ENCODE data around the gene UNC119B.

The UNC119B gene

GRCh38 chr12:120739031-120739762 is 28.9 kb downstream of the UNC119B start:
- DNase-seq (ENCODE audit: low read depth, low spot score): no peak

DNA sequence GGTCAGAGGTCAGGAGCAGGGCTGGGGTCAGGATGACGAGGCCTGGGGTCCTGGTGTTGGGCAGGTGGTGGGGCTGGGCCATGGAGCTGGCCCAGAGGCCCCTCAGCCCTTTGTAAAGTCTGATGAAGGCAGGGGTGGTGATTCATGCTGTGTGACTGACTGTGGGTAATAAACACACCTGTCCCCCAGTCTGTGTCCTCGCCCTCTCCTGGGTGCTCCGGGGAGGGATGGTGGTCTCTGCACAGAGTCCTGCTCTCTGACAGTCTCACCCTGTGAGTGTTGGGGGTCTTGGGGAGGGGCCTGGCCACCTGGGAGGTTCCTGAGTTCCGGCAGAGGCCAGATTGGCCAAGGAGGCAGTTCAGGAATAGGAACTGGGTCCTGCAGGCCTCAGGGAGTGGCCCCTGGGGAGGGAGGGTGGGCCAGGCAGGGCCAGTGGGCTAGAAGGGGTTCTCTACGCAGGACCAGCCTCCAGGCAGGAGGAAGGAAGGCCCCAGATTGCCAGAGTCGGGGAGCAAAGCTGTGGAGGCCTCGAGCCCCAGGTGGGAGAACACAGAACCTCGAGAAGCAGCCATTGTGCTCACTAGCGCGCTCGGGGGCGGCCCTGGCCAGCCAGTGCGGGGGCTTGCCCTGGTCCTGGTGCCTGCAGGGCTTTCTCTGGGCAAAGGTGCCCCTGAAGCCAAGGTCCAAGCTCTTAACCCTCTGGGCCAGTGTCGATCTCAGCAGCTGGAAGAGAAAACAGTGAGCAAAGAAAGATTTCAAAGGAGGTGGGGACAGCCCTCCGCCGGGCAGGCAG is 29.8 kb downstream of the UNC119B start:
- no peak for DNase-seq (ENCODE audit: low read depth, low spot score)

- no peak for DNase-seq (ENCODE audit: low read depth, low spot score)
These were observed 30.6 kb downstream of the UNC119B start for GRCh38 chr12:120740871-120741270.

GRCh38 chr12:120741476-120742421 is 31.5 kb downstream of the UNC119B start:
- no peak for DNase-seq (ENCODE audit: low read depth, low spot score)

DNA sequence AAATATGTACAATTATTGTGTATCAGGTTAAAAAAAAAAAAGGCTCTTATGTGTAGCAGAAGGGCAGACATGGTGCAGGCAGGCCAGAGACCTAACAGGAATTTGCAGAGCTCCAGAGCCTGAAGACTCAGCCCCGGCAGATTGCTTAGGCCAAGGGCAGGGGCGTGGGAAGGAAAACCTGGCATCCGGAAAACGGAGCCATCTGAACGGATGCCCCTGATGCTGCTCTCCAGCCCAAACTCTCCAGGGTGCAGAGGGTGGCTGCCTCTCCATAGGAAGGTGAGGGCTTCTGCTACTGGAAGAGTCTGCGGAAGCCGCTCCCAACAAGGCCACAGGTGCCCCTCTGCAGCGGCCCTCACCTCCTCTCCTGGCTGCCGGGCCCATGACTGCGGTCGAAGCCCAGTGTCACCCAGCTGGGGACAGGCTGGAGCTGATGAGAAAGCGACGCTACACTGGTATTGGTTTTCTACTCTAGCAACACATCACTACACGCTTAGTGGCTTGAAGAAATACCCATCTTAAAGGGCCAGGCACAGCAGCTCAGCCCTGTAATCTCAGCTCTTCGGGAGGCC is 34.8 kb downstream of the UNC119B start:
- DNase-seq (ENCODE audit: low read depth, low spot score): no peak

DNA sequence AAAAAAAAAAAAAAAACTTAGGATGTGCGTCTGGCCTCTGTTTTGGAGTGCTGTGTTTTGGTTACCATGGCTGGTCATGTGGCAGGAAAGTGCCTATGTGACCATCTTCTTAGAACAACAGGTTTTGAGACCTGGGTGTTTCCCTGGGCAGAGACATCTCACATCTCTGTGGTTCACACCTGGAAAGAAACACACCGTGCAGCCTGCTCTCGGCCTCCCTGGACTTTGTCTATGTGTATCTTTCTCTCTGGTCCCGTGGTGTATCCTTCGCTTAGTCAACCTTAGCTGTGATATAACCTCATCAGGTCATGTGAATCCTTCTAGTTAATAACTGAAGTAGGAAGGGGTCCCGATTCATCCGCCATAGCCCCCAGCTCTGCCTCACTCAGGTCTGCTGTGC is 38.0 kb downstream of the UNC119B start:
- no peak for DNase-seq (ENCODE audit: low read depth, low spot score)

DNA sequence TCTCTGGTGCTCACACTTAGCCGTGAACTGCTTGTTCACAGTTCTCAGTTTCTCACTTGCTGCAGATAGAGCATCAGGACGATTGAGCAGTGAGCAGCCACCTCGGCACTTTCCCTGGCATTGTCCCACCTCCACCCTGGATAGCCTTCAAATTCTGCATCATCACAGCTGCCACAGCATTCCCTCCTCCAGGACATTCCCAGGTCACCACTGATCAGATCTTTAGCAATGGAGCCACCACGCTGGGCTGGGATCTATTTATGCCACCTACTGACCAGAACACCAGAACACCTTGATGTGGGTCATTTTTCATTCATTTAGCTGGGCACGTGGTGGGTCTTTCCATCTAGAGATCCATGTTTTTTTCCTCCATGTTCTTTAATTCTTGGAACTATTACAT is 39.0 kb downstream of the UNC119B start:
- DNase-seq (ENCODE audit: low read depth, low spot score): no peak

DNA sequence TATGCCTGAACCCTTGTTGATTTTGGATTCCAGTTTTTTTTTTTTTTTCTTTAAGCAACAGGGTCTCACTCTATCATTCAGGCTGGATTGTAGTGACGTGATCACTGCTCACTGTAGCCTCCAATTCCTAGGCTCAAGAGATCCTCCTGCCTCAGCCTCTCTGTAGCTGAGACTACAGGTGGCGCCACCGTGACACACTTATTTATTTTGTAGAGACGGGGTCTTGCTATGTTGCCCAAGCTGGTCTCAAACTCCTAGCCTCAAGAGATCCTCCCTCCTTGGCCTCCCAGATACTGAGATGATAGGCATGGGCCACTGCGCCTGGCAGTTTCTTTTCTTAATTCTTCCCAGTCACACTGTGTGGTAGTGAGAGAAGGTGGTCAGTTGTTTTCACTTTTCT is 40.5 kb downstream of the UNC119B start:
- no peak for DNase-seq (ENCODE audit: low read depth, low spot score)

DNA sequence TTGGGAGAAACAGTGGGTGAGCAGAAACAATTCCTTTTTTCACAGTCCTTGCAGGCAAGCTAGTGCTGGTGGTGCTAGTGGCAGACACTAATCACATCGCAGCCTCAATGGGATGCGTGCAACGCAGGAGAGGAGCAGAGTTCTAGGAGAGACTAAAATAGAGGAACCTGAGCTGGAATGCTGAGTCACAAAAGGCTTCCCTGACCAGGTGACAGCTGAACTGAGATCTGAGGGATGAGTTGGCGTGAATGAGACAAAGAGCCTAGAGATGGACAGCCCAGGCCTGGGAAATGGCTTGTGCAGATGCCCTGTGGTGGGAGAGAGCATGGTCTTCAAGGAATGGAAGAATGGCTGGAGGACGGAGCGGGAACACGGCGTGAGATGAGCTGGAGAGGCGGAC is 41.1 kb downstream of the UNC119B start:
- DNase-seq (ENCODE audit: low read depth, low spot score): no peak

- no peak for DNase-seq (ENCODE audit: low read depth, low spot score)
These were observed 44.5 kb downstream of the UNC119B start for GRCh38 chr12:120754792-120755191.

- no peak for DNase-seq (ENCODE audit: low read depth, low spot score)
These were observed 45.0 kb downstream of the UNC119B start for GRCh38 chr12:120755269-120755668.

DNA sequence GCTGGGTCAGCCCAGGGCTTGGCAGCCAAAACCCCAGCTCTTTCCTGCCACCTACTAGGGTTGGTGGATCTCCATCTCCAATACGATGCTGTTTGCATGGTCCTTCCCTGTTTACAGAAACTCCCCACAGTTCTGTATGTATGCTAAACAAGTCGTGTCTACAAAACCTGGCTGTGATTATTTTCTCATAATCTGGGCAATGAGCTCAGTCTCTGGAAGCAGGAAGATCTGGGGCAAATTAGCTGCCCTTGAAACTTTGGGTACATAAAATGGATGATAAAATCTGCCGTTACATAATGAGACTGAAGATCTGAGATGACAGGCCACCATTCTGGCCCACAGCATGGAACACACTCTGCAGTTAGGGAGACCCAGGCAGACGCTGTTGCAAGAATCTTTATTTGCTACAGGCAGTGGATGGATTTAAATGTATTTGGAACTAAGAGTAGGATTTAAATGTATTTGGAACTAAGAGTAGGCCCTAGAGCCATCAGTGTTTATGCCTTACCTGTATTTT is 47.0 kb downstream of the UNC119B start:
- no peak for DNase-seq (ENCODE audit: low read depth, low spot score)

DNA sequence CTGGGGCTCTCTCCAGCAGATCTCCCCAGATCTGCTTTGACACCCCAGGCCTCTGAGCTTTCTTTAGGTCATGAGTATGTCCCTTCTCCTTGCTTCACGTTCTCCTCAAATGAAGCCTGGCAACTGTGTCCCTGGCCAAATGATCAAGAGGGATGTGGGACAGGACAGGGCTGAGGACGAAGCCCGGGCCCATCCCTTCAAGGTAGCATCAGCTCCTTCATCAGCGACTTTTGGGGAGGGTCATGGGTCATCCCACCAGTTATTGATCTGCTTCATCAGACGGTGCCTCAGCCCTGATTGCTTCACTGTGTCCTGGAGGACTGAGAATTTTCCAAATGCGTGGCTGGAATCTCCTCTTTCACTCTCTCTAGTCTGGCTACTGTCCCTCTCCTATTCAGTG is 47.7 kb downstream of the UNC119B start:
- no peak for DNase-seq (ENCODE audit: low read depth, low spot score)

DNA sequence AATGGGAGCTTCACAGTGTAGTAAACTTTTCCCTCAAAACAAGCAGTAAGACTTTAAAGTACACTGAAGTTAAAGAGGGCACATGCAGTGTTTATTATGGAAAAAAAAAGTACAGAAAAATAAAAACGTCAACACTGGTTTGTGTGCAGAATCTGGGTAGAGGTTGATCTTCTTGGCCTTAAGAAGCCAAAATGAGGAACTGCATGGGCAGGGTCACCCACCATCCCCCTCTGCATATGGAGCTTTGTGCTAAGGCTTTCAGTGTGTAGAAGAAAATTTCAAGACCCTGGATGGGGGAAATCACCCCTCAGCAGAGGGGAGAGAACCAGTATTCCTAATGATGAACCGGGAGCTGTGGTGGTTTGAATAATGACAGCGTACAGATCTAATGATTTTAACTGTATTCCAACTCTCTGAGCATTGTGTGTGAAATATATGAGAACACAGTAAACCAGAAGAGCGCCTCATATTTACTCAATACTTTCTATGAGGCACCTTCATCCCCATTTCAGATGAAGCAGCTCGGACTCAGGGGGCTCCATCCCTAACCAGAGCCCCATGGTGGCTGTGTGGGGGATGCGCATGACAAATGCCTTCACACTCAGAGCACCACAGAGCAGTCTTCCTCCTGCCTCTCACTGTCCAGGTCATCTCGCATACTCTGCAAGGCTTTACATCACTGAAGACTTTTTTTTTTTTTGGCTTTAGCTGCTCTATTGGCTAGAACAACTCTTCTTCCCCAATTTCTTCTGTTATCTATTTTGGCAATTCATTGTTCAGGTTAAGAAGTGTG is 48.7 kb downstream of the UNC119B start:
- DNase-seq (ENCODE audit: low read depth, low spot score): no peak

DNA sequence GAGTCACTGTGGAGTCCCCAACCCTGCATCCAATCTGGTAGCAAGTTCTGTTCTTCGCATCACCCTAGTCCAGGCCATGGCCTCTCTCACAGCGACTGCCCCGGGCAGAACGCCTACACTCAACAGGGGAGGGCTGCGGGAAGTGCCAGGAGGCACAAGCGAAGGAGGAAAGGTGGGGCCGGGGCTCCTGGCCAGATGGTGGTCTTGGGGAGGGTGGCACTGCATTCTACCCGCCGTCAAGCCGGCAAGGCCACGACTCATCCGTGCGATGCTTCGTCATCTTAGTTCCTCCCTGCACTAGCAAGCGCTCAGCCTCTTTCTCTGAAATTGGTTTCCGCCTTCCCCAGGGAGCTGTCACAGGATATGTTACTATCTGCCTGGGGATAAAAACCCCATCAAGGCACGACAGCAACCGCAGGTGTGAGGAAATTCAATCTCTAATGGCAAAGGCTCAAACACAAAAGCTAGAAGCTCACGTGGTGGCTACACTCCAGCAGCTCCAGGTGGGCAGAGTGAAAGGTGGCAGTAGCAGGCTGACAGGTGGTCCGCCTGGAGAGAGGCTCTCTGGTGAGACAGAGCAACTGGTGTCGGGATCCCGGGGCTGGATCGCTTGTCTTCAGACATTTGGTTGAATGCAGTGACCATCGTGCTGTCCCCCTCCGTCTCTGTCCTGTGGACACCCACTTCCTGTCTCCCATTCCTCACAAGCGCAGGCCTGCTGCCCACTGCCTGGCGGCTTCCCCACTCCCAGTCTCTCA is 49.5 kb downstream of the UNC119B start:
- no peak for DNase-seq (ENCODE audit: low read depth, low spot score)

DNA sequence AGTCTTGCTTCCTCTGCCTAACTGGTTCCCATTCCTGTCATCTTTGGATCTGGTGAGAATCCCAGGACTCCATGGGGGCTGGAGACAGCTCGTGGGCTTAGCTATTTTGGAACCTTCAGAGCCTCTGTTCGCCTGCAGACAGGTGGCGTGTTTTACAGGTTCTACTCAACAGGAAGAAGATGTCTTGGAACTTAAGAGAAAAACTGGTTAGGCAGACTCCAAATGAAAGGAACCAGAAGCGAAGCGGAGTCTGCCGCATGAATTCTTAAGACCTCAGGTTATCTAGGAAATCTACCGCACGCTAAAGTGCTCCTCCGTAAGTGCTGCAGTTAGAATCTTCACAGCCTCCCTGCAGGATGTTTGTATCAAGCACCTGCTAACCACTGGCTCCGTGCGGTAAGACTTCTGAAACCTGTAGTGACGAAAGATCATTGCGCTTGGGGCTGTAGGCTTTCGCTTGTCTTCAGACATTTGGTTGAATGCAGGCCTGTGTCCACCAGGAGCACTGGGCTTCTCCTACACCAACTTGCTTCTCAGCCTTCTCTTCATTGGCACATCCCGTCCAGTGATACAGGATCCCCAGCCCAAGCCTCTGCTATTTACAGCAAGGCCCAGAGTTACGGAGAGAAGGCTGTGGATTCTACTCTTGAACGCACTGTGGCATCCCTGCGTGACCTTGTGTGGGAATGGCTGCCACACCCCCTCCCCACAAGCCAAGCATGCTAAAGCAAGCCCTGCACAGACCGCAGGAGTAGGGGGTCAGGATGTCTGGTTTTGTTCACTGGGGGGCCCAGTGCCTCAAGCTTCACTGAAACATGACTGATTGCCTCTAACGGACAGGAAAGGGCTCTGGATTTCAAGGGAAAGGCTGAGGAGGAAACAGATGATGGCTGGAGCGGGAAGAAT is 50.3 kb downstream of the UNC119B start:
- DNase-seq (ENCODE audit: low read depth, low spot score): no peak

DNA sequence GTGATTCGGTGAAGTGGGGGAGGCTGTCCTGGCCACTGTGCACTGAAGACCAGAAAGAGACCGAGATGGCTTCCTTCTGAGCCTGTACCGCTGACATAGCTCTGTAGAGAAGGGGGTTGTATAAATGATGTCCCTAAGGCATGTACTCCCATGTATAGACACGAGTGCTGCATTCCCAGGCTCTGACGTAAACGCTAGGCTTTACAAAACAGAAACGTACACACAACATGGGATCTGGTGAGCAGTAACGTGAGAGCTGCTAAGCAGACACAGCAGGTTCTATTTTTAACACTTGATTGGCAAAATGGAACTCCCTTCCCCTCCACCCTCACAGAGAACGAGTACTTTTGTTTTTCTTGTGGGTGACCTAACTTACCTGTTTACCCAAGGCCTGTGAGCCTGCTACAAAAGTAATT is 51.3 kb downstream of the UNC119B start:
- peak; percentile 70 for DNase-seq (ENCODE audit: low read depth, low spot score)

DNA sequence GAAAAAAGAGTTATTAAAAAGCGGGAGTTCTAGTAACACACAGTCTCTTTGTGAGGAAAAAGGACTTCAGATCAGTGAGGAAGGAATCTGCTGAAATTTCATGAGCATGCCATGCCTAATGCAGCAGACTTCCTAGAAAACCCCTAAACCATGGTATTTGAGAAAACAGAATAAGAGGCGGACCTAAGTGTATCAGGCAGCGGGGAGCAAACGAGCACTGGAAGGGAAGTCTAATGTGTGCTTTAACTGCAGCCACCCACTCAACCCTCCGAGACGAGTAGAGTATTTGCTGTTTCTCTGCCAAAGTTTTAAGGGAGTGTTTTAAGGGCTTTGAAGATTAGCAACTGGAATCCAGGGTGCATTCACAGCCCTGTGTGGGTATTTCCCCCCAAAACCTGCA is 51.8 kb downstream of the UNC119B start:
- DNase-seq (ENCODE audit: low read depth, low spot score): no peak

GRCh38 chr12:120763250-120763649 is 53.0 kb downstream of the UNC119B start:
- no peak for DNase-seq (ENCODE audit: low read depth, low spot score)
